Measurements from ENCODE around the gene SUGCT. TPM values are rescaled to one million over a fixed set of nuclear protein-coding genes. Genes with fewer than 3 reads are reported as not detected.
A peak's percentile ranks its signal among the peaks of the same experiment; 100 is the strongest.

Gene SUGCT
- total RNA-seq, 3 donors from 2014 or later = 7.6 to 19.1 (median 10.1) TPM

GRCh38 chr7:40763319-40764287 lies 628.8 kb downstream of the SUGCT start:
- Histone ChIP-seq H3K4me3 (no peak overlapping the region), H3K36me3 (ENCODE audit: low read depth) (no peaks in the 10 kb centered on the region), H3K4me1 (ENCODE audit: low read depth) (peaks cover 7% of the 10 kb centered on the region), H3K9me3 (no peaks in the 10 kb centered on the region)
- peak; percentile 12 for ATAC-seq
- intact Hi-C loops (cut with DNase I, micrococcal nuclease) = no loop called here
- no peak for TF ChIP-seq CTCF (IDR thresholded peaks at IDR 0.05)
- no peak for DNase-seq

DNA sequence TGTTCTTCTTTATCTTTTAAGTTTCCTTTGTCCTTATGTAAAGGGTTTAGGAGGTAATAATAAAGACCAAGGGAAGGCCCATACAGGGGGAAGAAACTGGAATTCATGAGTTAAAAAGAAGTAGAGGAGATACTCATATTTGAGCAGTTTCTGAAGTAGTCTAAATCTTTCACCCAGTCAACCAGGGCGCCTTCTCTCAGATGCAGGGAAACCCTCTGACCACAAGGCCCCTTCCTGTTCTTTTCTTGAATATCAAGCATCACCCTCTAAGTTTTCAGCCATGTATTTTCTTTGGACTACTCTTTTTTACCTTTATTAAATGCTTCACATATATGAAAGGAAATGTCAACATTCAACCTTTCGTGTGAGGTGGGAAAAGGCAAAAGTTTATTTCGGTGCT lies 630.8 kb downstream of the SUGCT start:
- Histone ChIP-seq H3K36me3 (ENCODE audit: low read depth) (no peaks in the 10 kb centered on the region), H3K4me3 (no peak overlapping the region), H3K9me3 (no peaks in the 10 kb centered on the region), H3K4me1 (ENCODE audit: low read depth) (peaks cover 7% of the 10 kb centered on the region)
- ATAC-seq = no peak
- DNase-seq = no peak
- no peak for TF ChIP-seq CTCF (IDR thresholded peaks at IDR 0.05)
- intact Hi-C loops (cut with DNase I, micrococcal nuclease) = no loop called here

GRCh38 chr7:40772096-40772495 lies 637.3 kb downstream of the SUGCT start:
- H3K4me3 ChIP-seq = no peak overlapping the region
- ATAC-seq (no peak), DNase-seq (no peak)
- TF ChIP-seq CTCF (IDR thresholded peaks at IDR 0.05) = no peak
- intact Hi-C loops (cut with DNase I, micrococcal nuclease) = no loop called here
- H3K4me1 ChIP-seq (ENCODE audit: low read depth) = no peaks in the 10 kb centered on the region
- H3K9me3 ChIP-seq = no peaks in the 10 kb centered on the region
- no peaks in the 10 kb centered on the region for H3K36me3 ChIP-seq (ENCODE audit: low read depth)

GRCh38 chr7:40773656-40774055 lies 638.9 kb downstream of the SUGCT start:
- intact Hi-C loops (cut with DNase I, micrococcal nuclease) = no loop called here
- no peak for TF ChIP-seq CTCF (IDR thresholded peaks at IDR 0.05)
- H3K36me3 ChIP-seq (ENCODE audit: low read depth) = no peaks in the 10 kb centered on the region
- H3K4me3 ChIP-seq = no peak overlapping the region
- no peaks in the 10 kb centered on the region for H3K9me3 ChIP-seq
- no peaks in the 10 kb centered on the region for H3K4me1 ChIP-seq (ENCODE audit: low read depth)
- no peak for DNase-seq
- ATAC-seq = no peak

DNA sequence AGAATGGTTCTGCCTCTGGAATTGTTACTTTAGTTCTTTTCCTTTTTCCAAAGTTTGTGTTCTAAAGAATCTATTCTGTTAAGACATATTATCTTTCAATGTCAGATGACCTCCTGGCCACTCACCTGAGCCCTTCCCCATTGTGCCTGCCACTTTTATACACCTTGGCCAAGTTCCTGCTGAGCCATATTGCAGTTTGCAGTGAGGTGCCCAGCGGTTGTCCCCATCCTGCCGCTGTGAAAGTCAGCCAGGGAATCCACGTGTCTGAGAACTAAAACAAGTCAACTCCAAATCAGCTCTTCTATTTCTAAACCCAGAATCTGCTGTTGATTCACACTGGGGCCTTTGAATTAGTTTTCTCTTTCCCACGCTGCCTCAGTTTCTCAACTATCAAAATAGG lies 641.1 kb downstream of the SUGCT start:
- no peak for ATAC-seq
- TF ChIP-seq CTCF (IDR thresholded peaks at IDR 0.05) = no peak
- H3K9me3 ChIP-seq = no peaks in the 10 kb centered on the region
- H3K4me1 ChIP-seq (ENCODE audit: low read depth) = no peaks in the 10 kb centered on the region
- no peaks in the 10 kb centered on the region for H3K36me3 ChIP-seq (ENCODE audit: low read depth)
- intact Hi-C loops (cut with DNase I, micrococcal nuclease) = no loop called here
- no peak overlapping the region for H3K4me3 ChIP-seq
- no peak for DNase-seq
